HFFc6 (cell line): ENCODE results near the gene GTPBP4. TPM values are rescaled to one million over a fixed set of nuclear protein-coding genes. Genes with fewer than 3 reads are reported as not detected.

ENCODE experiments used
- DNase-seq: peaks from one replicate; pipeline ENCODE4 v3.0.0-alpha.2; 2018
- H3K27ac Mint-ChIP-seq: 2 replicates; pipeline ENCODE4 v1.8.0; 2020; ENCODE audit warnings: mild to moderate bottlenecking, mixed read lengths
- H3K27me3 Mint-ChIP-seq: 2 replicates; pipeline ENCODE4 v1.8.0; 2021; ENCODE audit warnings: mild to moderate bottlenecking, moderate library complexity, mixed read lengths; ENCODE audit not compliant: insufficient read depth
- H3K36me3 Mint-ChIP-seq: 2 replicates; pipeline ENCODE4 v1.8.0; 2021; ENCODE audit warnings: low read depth, mixed read lengths
- H3K4me1 Mint-ChIP-seq: 2 replicates; pipeline ENCODE4 v1.8.0; 2020; ENCODE audit warnings: low read depth, mixed read lengths
- H3K4me3 Mint-ChIP-seq: 2 replicates; pipeline ENCODE4 v1.8.0; 2020; ENCODE audit warnings: mild to moderate bottlenecking, moderate library complexity, mixed read lengths
- H3K9me3 Mint-ChIP-seq: 2 replicates; pipeline ENCODE4 v1.8.0; 2020; ENCODE audit warnings: mild to moderate bottlenecking, mixed read lengths
- CTCF ChIP-seq: fragments of 200-600 bp; sonication (generic); IDR thresholded peaks from 2 replicates; pipeline ENCODE4 v1.5.0; 2021; ENCODE audit warnings: antibody characterized with exemption, mild to moderate bottlenecking
- total RNA-seq, 6 experiments: library from RNA; stranded (reverse); fragmentation: NEBNext Ultra II Directional; extraction: Animal tissue kit (Norgen Biotek cat#: 25700); gene quantifications; 2 replicates in 1 of 6; 3 replicates in 5 of 6; pipeline ENCODE4 v1.2.3, GENCODE V29; 2021

Gene GTPBP4
- total RNA-seq, 6 experiments from 2014 or later = 60.2 to 80.3 (median 68.3) TPM

- DNase-seq = no peak
- no peaks in the 10 kb centered on the region for H3K9me3 Mint-ChIP-seq
- no peaks in the 10 kb centered on the region for H3K4me1 Mint-ChIP-seq
- TF ChIP-seq CTCF = no peak
- H3K27ac Mint-ChIP-seq = no peak overlapping the region; the same call in 1 of the 2 replicates
- peaks cover 3% of the 10 kb centered on the region for H3K27me3 Mint-ChIP-seq
- peaks cover 50% of the 10 kb centered on the region for H3K36me3 Mint-ChIP-seq
- H3K4me3 Mint-ChIP-seq = no peak overlapping the region
Measured at GRCh38 chr10:1020460-1020859, 32.2 kb downstream of the GTPBP4 start.

- Mint-ChIP-seq H3K9me3 (no peaks in the 10 kb centered on the region), H3K27me3 (peaks cover 3% of the 10 kb centered on the region), H3K4me3 (no peak overlapping the region), H3K36me3 (peaks cover 47% of the 10 kb centered on the region), H3K4me1 (no peaks in the 10 kb centered on the region), H3K27ac (no peak overlapping the region; the same call in 1 of the 2 replicates)
- TF ChIP-seq CTCF = no peak
- DNase-seq = no peak
Measured at GRCh38 chr10:1020958-1021357, 32.7 kb downstream of the GTPBP4 start.

DNA sequence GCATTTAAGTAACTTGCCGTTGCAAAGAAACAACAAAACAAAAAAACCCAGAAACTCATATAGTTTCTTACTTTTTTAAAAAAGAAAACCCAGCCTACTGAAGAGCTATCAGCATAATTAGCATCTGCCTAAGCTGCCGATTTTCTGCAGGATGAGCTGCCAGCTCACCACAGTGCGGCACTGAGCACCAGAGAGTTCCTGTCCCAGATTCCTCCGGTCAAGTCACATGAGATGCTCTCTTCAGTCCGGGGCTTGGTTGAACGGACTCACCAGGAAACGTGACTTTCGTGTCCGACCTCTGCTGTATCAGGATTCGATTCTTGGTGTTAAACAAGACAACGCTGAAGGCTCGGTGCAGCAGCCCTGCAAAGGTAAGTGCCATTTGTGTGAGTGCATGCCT, 34.2 kb downstream of the GTPBP4 start:
- no peak overlapping the region for H3K4me3 Mint-ChIP-seq
- no peaks in the 10 kb centered on the region for H3K9me3 Mint-ChIP-seq
- H3K4me1 Mint-ChIP-seq = no peaks in the 10 kb centered on the region
- no peak for DNase-seq
- no peak for TF ChIP-seq CTCF
- no peak overlapping the region for H3K27ac Mint-ChIP-seq
- H3K36me3 Mint-ChIP-seq = peaks cover 32% of the 10 kb centered on the region
- peaks cover 3% of the 10 kb centered on the region for H3K27me3 Mint-ChIP-seq

GRCh38 chr10:1024103-1024502, 35.9 kb downstream of the GTPBP4 start:
- peaks cover 23% of the 10 kb centered on the region for H3K36me3 Mint-ChIP-seq
- no peak overlapping the region for H3K4me3 Mint-ChIP-seq
- H3K27me3 Mint-ChIP-seq = peaks cover 3% of the 10 kb centered on the region
- no peaks in the 10 kb centered on the region for H3K9me3 Mint-ChIP-seq
- no peaks in the 10 kb centered on the region for H3K4me1 Mint-ChIP-seq
- TF ChIP-seq CTCF = no peak
- no peak for DNase-seq
- H3K27ac Mint-ChIP-seq = no peak overlapping the region

DNA sequence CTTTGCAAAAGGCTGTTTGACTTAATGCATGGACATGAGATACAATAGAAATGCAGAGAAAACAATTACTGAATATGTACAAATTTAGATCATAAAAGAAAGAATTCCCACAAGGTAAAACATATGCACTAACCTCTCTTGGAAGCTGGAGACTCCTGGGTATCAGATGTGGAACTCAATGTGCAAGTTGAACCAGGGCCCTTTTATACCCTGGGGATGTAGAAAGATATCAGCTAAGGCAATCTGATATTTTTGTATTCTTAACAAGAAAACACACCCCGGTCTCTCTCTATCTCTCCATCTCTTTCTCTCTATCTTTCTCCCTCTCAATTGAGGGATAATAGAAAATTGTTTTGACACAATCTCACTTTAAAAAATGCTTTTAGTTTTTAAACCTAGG, 37.4 kb downstream of the GTPBP4 start, which contains the start of gene IDI2:
Gene IDI2, minus strand, starts transcription at position 177 of the 400 bp plus-strand sequence. CDS start 1,136 bp downstream, outside the sequence.
- Mint-ChIP-seq H3K4me1 (no peaks in the 10 kb centered on the region), H3K4me3 (no peak within 1 kb of the TSS), H3K27ac (no peak within 1 kb of the TSS), H3K9me3 (no peaks in the 10 kb centered on the region), H3K27me3 (peaks cover 1% of the 10 kb centered on the region), H3K36me3 (peaks cover 8% of the 10 kb centered on the region)
- no peak for TF ChIP-seq CTCF
- no peak for DNase-seq

- no peak for TF ChIP-seq CTCF
- H3K9me3 Mint-ChIP-seq = no peaks in the 10 kb centered on the region
- no peak overlapping the region for H3K4me3 Mint-ChIP-seq
- no peak overlapping the region for H3K27ac Mint-ChIP-seq
- no peaks in the 10 kb centered on the region for H3K4me1 Mint-ChIP-seq
- H3K36me3 Mint-ChIP-seq = 0 out of 2 replicates have a peak, but pooled peaks cover 6% of the 10 kb centered on the region
- no peaks in the 10 kb centered on the region for H3K27me3 Mint-ChIP-seq
- DNase-seq = no peak
Measured at GRCh38 chr10:1026578-1026977, 38.3 kb downstream of the GTPBP4 start.
